GM21526 (cell line): Measurements from ENCODE around the gene CREB5.

ENCODE experiments used
- ATAC-seq: cut with Tn5 transposase; IDR thresholded peaks from one replicate; pipeline ENCODE4 v1.9.1; 2021; ENCODE audit warnings: moderate library complexity; ENCODE audit not compliant: unreplicated experiment, low FRiP score

Gene CREB5

GRCh38 chr7:28474282-28474638, 61.9 kb downstream of the CREB5 start:
- no peak for ATAC-seq

- ATAC-seq = no peak
Measured at GRCh38 chr7:28474640-28475039, 62.3 kb downstream of the CREB5 start.

- ATAC-seq = no peak
Measured at GRCh38 chr7:28477041-28477442, 64.7 kb downstream of the CREB5 start.

- no peak for ATAC-seq
Measured at GRCh38 chr7:28478656-28479055, 66.3 kb downstream of the CREB5 start.

GRCh38 chr7:28479507-28479947, 67.2 kb downstream of the CREB5 start:
- ATAC-seq = peak; percentile 68

GRCh38 chr7:28480595-28480994, 68.3 kb downstream of the CREB5 start:
- no peak for ATAC-seq

GRCh38 chr7:28481091-28481926, 69.0 kb downstream of the CREB5 start:
- ATAC-seq = peak; percentile 74

GRCh38 chr7:28483112-28483511, 70.8 kb downstream of the CREB5 start:
- no peak for ATAC-seq

GRCh38 chr7:28483908-28484605, 71.7 kb downstream of the CREB5 start:
- ATAC-seq = no peak

- no peak for ATAC-seq
Measured at GRCh38 chr7:28484606-28484935, 72.3 kb downstream of the CREB5 start.

GRCh38 chr7:28487487-28487886, 75.2 kb downstream of the CREB5 start:
- ATAC-seq = no peak

- ATAC-seq = no peak
Measured at GRCh38 chr7:28488061-28488791, 75.9 kb downstream of the CREB5 start.

GRCh38 chr7:28490831-28491230, 78.5 kb downstream of the CREB5 start:
- no peak for ATAC-seq

- no peak for ATAC-seq
Measured at GRCh38 chr7:28493477-28493876, 81.2 kb downstream of the CREB5 start.

GRCh38 chr7:28497009-28497408, 84.7 kb downstream of the CREB5 start:
- ATAC-seq = no peak

- ATAC-seq = no peak
Measured at GRCh38 chr7:28498636-28499035, 86.3 kb downstream of the CREB5 start.

GRCh38 chr7:28500138-28500537, 87.8 kb downstream of the CREB5 start:
- no peak for ATAC-seq

GRCh38 chr7:28502408-28502807, 90.1 kb downstream of the CREB5 start:
- no peak for ATAC-seq

- ATAC-seq = no peak
Measured at GRCh38 chr7:28503396-28503795, 91.1 kb downstream of the CREB5 start.

GRCh38 chr7:28505014-28505413, 92.7 kb downstream of the CREB5 start:
- ATAC-seq = no peak

GRCh38 chr7:28505867-28506266, 93.5 kb downstream of the CREB5 start:
- ATAC-seq = no peak
